OCI-LY1 (cell line): ENCODE data around the gene CITED1.

Source experiments
- H2AFZ ChIP-seq: fragments of 200-600 bp; sonication (generic), shearing (Covaris generic); 2 replicates; pipeline ENCODE4 v1.6.0; 2014; ENCODE audit warnings: antibody characterized with exemption, mild to moderate bottlenecking, low read length
- H3F3A ChIP-seq: fragments of 200-600 bp; sonication (generic), shearing (Covaris generic); 2 replicates; pipeline ENCODE4 v1.6.0; 2014; ENCODE audit warnings: mild to moderate bottlenecking, antibody characterized with exemption, low read length, moderate library complexity; ENCODE audit not compliant: insufficient read depth
- H3K27ac ChIP-seq: fragments of 200-600 bp; sonication (generic); 2 replicates; pipeline ENCODE4 v1.5.1; 2014; ENCODE audit warnings: low read length, mixed run types, mild to moderate bottlenecking, low read depth; ENCODE audit not compliant: poor library complexity, severe bottlenecking
- H3K27me3 ChIP-seq: fragments of 200-600 bp; sonication (generic); 2 replicates; pipeline ENCODE4 v1.6.0; 2014; ENCODE audit warnings: antibody characterized with exemption, mild to moderate bottlenecking, low read length, moderate library complexity; ENCODE audit not compliant: insufficient read depth
- H3K36me3 ChIP-seq: fragments of 200-600 bp; sonication (generic); 2 replicates; pipeline ENCODE4 v1.6.1; 2014; ENCODE audit warnings: mild to moderate bottlenecking, antibody characterized with exemption, low read length, moderate library complexity, mixed read lengths; ENCODE audit not compliant: insufficient read depth
- H3K4me1 ChIP-seq: fragments of 200-600 bp; sonication (generic); 2 replicates; pipeline ENCODE4 v1.5.1; 2014; ENCODE audit warnings: mild to moderate bottlenecking, low read length, moderate library complexity; ENCODE audit not compliant: insufficient read depth, severe bottlenecking
- H3K4me2 ChIP-seq: fragments of 200-600 bp; sonication (generic), shearing (Covaris generic); 2 replicates; pipeline ENCODE4 v1.6.1; 2014; ENCODE audit warnings: low read length
- H3K4me3 ChIP-seq: fragments of 200-600 bp; sonication (generic); 2 replicates; pipeline ENCODE4 v1.5.1; 2014; ENCODE audit warnings: low read length, low read depth, mild to moderate bottlenecking, mixed read lengths; ENCODE audit not compliant: poor library complexity, severe bottlenecking
- H3K79me2 ChIP-seq: fragments of 200-600 bp; shearing (Covaris generic); 2 replicates; pipeline ENCODE4 v1.6.1; 2016; ENCODE audit warnings: mixed run types, low read length, mixed read lengths; ENCODE audit not compliant: insufficient read depth
- H3K9ac ChIP-seq: fragments of 200-600 bp; sonication (generic), shearing (Covaris generic); 2 replicates; pipeline ENCODE4 v1.6.1; 2014; ENCODE audit warnings: mild to moderate bottlenecking, low read length, mixed read lengths
- H3K9me2 ChIP-seq: fragments of 200-600 bp; sonication (generic), shearing (Covaris generic); 2 replicates; pipeline ENCODE4 v1.6.1; 2014; ENCODE audit warnings: low read depth, mild to moderate bottlenecking, low read length, mixed read lengths
- H3K9me3 ChIP-seq: fragments of 200-600 bp; shearing (Covaris generic); 2 replicates; pipeline ENCODE4 v1.6.1; 2014; ENCODE audit warnings: low read length, mixed read lengths
- H4K20me1 ChIP-seq: fragments of 200-600 bp; sonication (generic), shearing (Covaris generic); 2 replicates; pipeline ENCODE4 v1.6.0; 2016; ENCODE audit warnings: mild to moderate bottlenecking, low read length; ENCODE audit not compliant: insufficient read depth
- EZH2 ChIP-seq: fragments of 200-600 bp; sonication (generic), shearing (Covaris generic); IDR thresholded peaks from 2 replicates; pipeline ENCODE4 v1.8.0; 2017; ENCODE audit warnings: borderline replicate concordance, mixed run types, mild to moderate bottlenecking, antibody characterized with exemption, low read length, moderate library complexity, mixed read lengths
- TF ChIP-seq, protein P1 (sequence below): fragments of 200-600 bp; sonication (generic), shearing (Covaris generic); IDR thresholded peaks from 2 replicates; pipeline ENCODE4 v1.5.1; 2017; ENCODE audit warnings: mild to moderate bottlenecking, antibody characterized with exemption, low read length, moderate library complexity, mixed read lengths

Gene CITED1

DNA sequence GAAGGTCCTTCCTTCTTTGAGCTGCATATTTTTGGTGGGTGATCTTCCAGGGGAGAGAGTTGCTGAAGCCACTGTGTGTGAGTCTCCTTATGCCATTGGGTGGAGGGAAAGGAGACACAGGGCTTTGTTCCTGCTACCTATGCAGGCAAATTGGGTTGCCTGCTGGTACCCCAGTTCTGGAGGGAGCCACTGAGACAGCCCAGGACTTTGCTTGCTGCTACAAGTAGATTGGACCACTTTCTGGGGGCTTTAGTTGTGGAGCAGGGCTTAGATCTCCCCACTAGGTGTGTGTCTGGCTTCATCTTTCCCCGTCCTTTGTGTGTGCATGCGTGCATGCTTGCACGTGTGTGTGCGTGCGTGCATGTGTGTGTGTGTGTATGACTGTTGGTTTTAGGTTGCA lies 10.0 kb downstream of the CITED1 start:
- Histone ChIP-seq H4K20me1 (no peaks in the 10 kb centered on the region), H3K36me3 (no peaks in the 10 kb centered on the region), H3K27me3 (no peaks in the 10 kb centered on the region), H3F3A (no peaks in the 10 kb centered on the region), H3K27ac (no peak overlapping the region), H3K9me3 (no peaks in the 10 kb centered on the region), H3K4me1 (no peaks in the 10 kb centered on the region), H3K79me2 (no peaks in the 10 kb centered on the region), H3K4me2 (no peak overlapping the region), H3K4me3 (no peak overlapping the region), H3K9ac (no peak overlapping the region), H2AFZ (no peak overlapping the region), H3K9me2 (no peaks in the 10 kb centered on the region)
- TF ChIP-seq, protein P1, sequence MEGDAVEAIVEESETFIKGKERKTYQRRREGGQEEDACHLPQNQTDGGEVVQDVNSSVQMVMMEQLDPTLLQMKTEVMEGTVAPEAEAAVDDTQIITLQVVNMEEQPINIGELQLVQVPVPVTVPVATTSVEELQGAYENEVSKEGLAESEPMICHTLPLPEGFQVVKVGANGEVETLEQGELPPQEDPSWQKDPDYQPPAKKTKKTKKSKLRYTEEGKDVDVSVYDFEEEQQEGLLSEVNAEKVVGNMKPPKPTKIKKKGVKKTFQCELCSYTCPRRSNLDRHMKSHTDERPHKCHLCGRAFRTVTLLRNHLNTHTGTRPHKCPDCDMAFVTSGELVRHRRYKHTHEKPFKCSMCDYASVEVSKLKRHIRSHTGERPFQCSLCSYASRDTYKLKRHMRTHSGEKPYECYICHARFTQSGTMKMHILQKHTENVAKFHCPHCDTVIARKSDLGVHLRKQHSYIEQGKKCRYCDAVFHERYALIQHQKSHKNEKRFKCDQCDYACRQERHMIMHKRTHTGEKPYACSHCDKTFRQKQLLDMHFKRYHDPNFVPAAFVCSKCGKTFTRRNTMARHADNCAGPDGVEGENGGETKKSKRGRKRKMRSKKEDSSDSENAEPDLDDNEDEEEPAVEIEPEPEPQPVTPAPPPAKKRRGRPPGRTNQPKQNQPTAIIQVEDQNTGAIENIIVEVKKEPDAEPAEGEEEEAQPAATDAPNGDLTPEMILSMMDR = no peak
- no peak for TF ChIP-seq EZH2

DNA sequence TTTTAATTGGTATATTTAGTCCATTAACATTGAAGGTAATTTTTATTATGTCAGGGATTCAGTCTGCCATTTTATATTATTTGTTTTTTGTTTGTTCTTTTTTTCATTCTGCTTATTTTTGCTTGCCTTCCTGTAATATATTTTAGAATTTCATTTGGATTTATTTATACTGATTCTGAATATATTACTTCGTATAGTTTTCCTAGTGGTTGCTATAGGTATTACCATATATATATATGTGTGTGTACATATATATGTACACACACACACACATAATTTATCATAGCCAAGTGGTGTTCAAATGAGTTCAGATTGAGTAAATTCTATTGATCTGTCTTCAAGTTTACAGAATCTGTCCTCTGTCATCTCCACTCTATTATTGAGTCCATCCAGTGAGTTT lies 11.2 kb downstream of the CITED1 start:
- Histone ChIP-seq H3F3A (no peaks in the 10 kb centered on the region), H3K36me3 (no peaks in the 10 kb centered on the region), H3K9me3 (no peaks in the 10 kb centered on the region), H3K9ac (no peak overlapping the region), H3K4me2 (no peak overlapping the region), H2AFZ (no peak overlapping the region), H3K79me2 (no peaks in the 10 kb centered on the region), H3K27me3 (no peaks in the 10 kb centered on the region), H4K20me1 (no peaks in the 10 kb centered on the region), H3K4me3 (no peak overlapping the region), H3K9me2 (no peaks in the 10 kb centered on the region), H3K4me1 (no peaks in the 10 kb centered on the region), H3K27ac (no peak overlapping the region)
- TF ChIP-seq EZH2 = no peak
- TF ChIP-seq, protein P1 = no peak

DNA sequence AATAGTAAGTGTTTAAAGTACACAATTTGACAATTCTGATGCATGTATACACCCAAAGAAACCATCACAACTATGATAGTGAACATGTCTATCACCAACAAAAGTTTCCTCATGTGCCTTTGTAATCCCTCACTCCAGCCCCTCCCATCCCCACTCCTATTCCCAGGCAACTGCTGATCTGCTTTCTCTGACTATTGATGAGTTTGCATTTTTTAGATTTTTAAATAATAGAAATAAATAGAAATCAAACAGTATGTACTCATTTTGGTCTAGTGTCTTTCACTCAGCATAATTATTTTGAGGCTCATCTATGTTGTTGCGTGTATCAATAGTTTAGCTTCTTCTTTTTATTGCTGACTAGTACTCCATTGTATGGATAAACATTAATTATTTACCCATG lies 23.4 kb downstream of the CITED1 start:
- Histone ChIP-seq H3K4me2 (no peak overlapping the region), H3K27ac (no peak overlapping the region)

More for the DNA sequence above, 23.4 kb downstream of the CITED1 start:
- TF ChIP-seq, protein P1 = no peak
- no peak for TF ChIP-seq EZH2
- H3K36me3 ChIP-seq = no peaks in the 10 kb centered on the region
- no peaks in the 10 kb centered on the region for H3K4me1 ChIP-seq
- no peaks in the 10 kb centered on the region for H3F3A ChIP-seq
- no peaks in the 10 kb centered on the region for H4K20me1 ChIP-seq
- no peaks in the 10 kb centered on the region for H3K27me3 ChIP-seq
- H3K79me2 ChIP-seq = no peaks in the 10 kb centered on the region
- no peak overlapping the region for H2AFZ ChIP-seq
- no peak overlapping the region for H3K9ac ChIP-seq
- H3K9me2 ChIP-seq = no peaks in the 10 kb centered on the region
- H3K4me3 ChIP-seq = no peak overlapping the region
- H3K9me3 ChIP-seq = no peaks in the 10 kb centered on the region
